Nucleus accumbens (tissue), 56 donors: ENCODE data around the gene LSM12.
A peak's percentile ranks its signal among the peaks of the same experiment; 100 is the strongest.

Source experiments
- DNase-seq, 56 donors: peaks; one replicate each; lab custom pipeline; 2025; lab: John Stamatoyannopoulos, UW

LSM12 gene

GRCh38 chr17:44014133-44014436 lies 52.4 kb downstream of the LSM12 start:
- peak in 1 of 56 donors; percentile 53 for DNase-seq

GRCh38 chr17:44012874-44013273 lies 53.6 kb downstream of the LSM12 start:
- DNase-seq: no peak

DNA sequence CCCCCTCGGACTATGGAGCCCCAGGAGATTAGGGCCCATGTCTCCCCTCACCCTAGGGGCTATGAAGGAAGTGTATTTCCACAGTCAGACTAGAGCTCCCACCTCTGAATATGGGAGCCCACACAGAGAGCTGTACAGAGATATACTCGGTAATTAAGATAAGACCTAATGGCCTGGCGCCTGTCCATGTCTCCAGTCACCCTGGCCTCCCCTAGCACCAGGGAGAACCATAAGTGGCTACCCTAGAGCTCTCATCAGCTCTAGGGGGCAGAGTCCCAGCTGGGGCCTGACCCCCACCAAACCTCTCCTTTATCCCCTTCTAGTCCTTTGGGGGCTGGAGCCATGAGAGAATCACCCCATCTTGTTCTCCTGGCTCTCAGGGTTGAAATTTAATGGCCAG lies 54.1 kb downstream of the LSM12 start:
- no peak for DNase-seq

- DNase-seq: no peak
Observed at GRCh38 chr17:44011876-44012275, 54.6 kb downstream of the LSM12 start.

DNA sequence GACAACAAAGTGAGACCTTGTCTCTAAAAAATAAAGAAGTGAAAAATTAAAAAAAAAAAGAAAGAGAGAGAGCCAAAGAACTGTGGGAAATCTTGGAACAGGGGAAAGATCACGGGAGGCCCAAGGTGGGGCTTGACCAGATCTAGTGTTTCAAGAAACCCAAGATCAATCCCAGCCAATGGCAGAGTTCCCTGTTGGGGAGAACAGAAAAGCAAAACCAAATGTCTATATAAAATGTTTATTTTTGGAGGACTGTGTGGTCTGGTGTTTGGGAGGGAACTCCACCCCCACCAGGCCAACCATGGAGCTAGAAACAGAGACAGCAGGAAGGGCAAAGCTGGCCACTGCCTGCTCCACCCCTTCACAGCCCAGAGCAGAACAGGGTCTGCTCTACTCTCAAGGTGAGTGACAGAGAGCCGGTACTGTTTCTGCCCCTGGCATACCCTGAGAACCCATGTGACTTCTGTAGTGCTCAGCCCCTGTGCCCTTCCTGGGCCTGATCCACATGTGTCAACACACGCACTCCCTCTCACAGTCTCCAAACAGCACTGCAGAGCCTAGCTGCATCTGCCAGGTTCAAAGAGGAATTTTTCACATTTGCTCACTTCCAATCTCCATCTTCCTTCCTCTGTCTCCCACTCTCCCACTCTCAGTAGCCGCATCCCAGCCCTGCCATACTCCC lies 55.4 kb downstream of the LSM12 start:
- no peak for DNase-seq

GRCh38 chr17:44008205-44008909 lies 58.1 kb downstream of the LSM12 start:
- DNase-seq: no peak

DNA sequence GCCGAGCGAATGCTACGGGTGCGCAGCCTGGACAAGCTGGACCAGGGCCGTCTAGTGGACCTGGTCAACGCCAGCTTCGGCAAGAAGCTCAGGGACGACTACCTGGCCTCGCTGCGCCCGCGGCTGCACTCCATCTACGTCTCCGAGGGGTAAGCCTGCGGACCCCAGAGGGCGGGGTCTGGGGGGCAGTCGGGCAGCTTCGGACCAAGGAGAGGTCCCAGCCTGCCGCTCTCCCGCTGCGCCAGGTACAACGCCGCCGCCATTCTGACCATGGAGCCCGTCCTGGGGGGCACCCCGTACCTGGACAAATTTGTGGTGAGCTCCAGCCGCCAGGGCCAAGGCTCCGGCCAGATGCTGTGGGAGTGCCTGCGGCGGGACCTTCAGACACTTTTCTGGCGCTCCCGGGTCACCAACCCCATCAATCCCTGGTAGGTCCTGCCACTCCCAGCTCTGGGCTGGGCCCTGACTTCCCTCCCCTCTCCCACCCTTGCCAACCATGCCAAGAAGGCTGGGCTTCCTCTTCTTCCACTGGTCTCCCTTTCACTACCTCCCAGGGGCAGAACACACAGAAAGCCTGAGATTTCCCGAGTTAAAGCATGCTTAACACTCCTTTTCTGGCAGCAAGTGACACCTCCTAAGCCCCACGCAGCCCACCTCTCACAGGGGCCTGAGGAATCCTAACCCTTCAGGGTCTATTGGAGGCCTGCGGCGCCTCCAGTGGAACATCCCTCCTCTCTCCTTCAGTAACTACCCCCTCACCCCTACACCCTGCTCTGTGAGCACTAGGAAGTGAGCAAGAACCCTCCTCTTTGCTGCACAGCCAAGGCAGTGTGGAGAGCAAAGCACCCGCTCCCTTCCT lies 58.9 kb downstream of the LSM12 start:
- DNase-seq: no peak

DNA sequence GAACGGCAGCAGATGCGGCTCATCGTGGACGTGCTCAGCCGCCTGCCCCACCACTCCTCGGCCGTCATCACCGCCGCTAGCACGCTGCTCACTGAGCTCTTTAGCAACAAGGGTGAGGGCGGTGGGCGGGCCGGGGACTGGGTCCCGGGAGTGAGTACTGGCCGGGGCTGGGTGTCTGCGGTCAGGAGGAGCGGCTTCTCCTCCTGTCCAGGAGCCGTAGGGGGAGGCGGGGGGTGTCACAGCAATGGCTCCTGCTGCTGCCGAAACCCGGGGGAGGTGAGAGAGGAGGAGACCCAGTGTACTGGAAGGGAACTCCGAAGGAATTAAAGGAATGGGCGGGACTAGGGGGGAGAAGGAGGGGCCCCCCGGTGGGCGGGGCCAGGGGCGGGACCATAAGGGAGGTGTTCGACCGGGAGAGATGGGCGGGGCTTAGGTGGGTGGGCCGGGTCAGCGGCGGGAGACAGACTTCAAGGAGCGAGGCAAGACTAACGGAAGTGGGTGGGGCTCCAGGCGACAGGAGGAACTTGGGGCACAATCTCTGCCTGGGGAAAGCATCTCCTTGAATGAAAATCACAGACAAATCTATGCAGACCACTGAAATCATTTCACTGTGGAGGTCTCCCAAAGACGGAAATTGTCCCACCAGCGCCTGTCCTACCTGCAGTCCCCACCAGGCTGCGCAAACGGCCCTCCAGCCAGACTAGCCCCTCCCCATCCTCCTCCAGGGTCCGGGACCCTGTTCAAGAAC lies 59.7 kb downstream of the LSM12 start:
- peak in 47 of 56 donors; percentile 12 to 83 (median 49) for DNase-seq

DNA sequence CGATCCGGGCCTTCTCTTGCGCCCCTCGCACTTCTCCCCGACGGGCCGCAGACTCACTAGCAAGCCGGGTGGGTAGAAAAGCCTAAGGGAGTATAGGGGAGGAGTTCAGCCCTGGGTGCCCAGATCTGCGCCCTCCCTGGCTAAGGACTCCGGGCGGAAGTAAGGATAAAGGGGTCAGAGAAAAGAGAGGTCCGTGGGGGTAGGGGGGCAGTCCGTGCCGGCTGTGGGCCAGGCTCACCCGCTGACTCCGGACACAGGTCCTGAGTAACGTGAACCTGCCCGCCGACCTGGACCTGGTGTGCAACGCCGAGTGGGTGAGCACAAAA lies 60.2 kb downstream of the LSM12 start:
- no peak for DNase-seq

DNA sequence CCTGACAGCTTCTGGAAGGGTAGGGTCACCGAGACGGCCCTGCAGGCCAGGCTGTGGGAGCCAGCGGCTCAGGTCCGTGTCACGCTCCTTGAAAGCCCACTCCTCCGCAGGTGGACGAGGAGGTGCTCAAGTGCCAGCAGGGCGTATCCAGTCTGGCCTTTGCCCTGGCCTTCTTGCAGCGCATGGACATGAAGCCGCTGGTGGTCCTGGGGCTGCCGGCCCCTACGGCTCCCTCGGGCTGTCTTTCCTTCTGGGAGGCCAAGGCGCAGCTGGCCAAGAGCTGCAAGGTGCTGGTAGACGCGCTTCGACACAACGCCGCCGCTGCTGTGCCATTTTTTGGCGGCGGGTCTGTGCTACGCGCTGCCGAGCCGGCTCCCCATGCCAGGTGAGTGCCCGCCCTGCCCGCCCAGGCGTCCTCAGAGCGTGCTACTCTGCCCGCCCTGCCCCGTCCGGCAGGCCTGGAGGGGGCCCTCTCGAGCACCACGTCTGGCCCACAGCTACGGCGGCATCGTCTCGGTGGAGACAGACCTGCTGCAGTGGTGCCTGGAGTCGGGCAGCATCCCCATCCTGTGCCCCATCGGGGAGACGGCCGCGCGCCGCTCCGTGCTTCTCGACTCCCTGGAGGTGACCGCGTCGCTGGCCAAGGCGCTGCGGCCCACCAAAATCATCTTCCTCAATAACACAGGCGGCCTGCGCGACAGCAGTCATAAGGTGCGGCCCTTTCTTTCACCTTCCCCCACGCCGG lies 60.8 kb downstream of the LSM12 start:
- DNase-seq: peak in 1 of 56 donors; percentile 6

- no peak for DNase-seq
Observed at GRCh38 chr17:44004761-44005526, 61.5 kb downstream of the LSM12 start.

- no peak for DNase-seq
Observed at GRCh38 chr17:44004077-44004760, 62.3 kb downstream of the LSM12 start, which contains the start of gene NAGS. NAGS (plus strand) TSS chr17:44004622; CDS start chr17:44004664, 42 bp downstream.

- no peak for DNase-seq
Observed at GRCh38 chr17:44002141-44002848, 64.2 kb downstream of the LSM12 start.

DNA sequence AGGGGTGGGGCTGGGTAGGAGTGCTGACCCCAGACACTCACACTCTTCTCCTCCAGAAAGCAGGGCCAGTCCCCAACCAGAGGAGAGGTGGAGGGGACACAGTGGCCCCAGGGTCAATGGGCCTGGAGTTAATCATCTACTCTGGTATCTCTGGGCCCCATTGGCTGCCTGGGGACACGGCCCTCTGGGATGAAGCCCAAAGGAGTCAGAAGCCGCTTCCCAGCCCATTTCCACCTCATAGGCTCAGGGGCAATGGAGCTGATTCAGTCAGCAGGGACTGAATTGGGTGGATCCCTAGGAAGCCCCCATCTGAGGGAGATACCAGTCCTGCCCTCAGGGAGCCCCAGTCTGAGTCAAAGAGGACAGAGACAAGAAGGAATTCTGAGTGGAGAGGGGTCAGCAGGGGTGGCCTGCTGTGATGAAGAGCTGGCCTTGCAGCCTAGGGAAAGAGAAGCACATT lies 65.0 kb downstream of the LSM12 start:
- no peak for DNase-seq

DNA sequence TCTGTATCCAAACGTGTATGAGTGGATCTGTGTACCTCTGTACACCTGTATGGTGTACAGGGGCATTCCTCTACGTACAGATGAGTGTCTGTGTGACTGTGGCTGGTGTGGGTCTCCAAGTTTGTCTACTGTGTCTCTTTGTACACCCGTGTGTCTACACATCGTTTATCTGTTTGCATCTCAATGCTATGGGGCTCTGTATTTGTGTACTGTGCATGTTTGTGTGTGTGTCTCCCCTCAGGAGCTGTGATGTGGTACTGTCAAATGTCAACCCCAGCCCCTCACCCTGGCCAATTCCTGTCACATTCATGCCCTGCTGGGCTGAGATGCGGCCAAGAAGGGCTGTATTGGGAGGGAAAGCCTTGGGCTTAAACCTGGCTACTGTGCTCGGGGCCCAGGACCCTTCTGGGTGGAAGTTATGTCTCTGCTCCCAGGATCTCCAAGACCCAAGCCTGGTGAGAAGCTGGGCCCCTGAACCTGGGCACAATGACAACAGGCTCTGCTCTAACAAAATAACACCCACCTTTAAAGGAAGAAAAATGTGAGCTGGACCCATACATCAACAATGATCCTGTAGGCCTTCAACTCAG lies 65.5 kb downstream of the LSM12 start:
- DNase-seq: no peak

GRCh38 chr17:44000141-44000860 lies 66.2 kb downstream of the LSM12 start:
- no peak for DNase-seq

DNA sequence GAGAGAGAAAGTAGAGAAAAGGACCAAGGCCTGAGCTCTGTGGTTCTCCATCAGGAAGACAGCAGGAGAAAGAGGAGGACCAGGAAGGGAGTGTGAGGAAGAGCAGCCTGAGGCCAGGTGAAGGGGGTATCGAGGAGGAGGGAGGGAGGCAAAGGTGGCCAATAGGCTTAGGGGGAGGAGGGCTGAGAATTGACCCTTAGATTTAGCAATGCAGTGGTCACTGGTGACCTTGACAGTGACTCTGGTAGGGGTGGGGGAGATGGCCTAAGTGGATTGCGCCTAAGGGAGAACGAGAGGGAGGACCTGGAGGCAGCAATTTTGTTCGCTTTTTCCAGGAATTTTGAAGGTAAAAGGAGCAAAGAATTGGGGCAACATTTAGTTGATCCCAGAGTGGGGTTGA lies 67.4 kb downstream of the LSM12 start:
- no peak for DNase-seq
